HL-60/S4 treated with retinoic acid at 250 ng/mL for 4 days and 3 days (cell line): ENCODE results near the gene E2F8.

Source experiments
- in situ Hi-C: fragments of 300-500 bp; cut with MboI; formaldehyde crosslinking; loops from 2 replicates; pipeline ENCODE4 v1.7.0; 2022; ENCODE audit warnings: low sequenced_read_pairs

The E2F8 gene

DNA sequence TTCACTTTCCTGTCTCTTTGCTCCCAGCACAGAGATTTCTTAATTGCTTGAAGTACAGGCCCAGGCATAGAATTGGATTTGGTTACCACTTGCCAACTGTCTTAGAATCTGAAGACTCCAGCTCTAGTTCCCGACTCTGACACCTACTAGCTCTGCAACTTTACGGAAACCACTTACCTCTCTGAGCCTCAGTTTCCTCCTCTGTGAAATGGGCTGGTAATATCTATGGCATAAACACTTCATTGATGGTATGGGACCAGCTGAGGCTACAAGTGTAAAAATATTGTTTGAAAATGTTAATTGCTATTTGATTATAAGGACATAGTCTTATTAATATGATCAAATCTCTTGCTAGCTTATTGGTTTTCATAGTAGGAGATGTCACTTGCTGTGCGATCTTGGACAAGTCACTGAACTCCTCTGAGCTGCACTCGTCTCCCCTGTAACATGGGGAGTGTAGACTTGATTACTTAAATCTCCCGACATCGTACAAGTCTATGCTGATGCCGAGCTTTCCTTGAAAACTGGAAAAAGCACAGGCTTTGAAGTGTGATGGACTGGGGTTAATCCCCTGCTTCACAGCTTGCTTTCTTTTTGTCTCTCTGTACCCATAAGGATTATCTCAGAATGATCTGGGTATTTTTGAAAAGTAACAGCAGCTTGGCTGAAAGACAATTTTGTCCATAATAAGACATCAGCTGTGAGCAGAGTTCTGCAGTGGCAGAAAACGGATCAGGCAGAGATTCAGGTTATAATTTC, 11.8 kb upstream of the E2F8 start:
- in situ Hi-C loops: no loop called here

- in situ Hi-C loops: no loop called here
Observed at GRCh38 chr11:19251577-19251976, 10.8 kb upstream of the E2F8 start.

- in situ Hi-C loops: no loop called here
Observed at GRCh38 chr11:19246816-19247215, 6.1 kb upstream of the E2F8 start.

- in situ Hi-C loops: no loop called here
Observed at GRCh38 chr11:19245351-19245750, 4.6 kb upstream of the E2F8 start.

DNA sequence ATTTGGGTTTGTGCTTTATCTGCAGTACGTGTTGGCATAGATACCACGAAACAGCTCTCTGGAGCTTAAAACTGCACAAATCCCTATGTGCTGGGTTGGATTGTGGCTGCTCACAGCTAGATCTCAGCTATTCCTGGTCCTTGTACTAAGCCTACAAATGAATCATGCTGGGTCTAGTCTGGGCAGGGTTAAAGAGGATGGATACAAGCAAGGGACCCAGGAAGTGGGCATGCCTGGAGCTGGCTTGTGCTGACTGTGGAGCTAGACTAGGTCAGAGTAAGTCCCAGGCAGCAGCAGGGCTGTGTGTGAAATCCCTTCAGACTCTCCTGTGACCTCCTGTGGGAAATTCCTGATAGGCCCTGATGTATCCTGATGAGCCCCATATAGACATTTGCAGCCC, 3.9 kb upstream of the E2F8 start:
- in situ Hi-C loops: no loop called here

DNA sequence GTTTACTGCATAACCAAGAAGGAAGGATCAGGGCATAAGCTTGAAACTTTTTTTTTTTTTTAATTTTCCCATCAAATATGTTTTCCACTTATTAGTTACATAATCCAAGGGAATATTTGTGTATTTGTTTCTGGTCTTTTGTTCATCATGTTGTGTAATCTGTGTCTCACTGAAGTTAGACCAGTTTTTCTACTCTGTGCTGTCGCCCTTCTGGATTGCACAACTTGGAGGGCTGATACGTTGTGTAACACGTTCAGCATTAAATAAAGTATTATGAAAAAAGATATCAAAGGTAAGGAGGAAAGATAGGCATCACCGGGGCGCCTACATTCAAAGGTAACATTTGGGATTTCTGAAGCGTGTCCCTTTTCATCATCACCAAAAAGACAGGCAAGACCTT, 3.3 kb upstream of the E2F8 start:
- in situ Hi-C loops: no loop called here

GRCh38 chr11:19243613-19244012, 2.9 kb upstream of the E2F8 start:
- in situ Hi-C loops: no loop called here

DNA sequence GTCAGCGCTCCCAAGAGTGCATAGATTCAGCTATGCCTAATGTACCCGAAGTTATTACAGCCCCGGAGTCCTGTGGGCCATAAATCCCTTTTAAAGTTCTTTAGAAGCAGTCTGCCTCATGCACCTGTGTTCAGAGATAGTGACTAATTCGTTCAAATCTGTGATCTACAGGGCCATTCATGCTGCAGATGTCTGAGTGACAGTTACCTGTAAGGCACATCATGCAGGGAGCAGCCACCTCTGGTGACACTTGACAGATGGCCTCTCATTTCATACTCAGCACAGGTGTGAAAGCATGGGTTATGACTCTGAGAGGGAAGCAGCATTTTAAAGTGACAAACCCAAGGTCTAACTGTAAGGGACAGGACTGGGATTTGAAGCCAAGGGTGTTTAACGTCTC, 2.4 kb upstream of the E2F8 start:
- in situ Hi-C loops: no loop called here

DNA sequence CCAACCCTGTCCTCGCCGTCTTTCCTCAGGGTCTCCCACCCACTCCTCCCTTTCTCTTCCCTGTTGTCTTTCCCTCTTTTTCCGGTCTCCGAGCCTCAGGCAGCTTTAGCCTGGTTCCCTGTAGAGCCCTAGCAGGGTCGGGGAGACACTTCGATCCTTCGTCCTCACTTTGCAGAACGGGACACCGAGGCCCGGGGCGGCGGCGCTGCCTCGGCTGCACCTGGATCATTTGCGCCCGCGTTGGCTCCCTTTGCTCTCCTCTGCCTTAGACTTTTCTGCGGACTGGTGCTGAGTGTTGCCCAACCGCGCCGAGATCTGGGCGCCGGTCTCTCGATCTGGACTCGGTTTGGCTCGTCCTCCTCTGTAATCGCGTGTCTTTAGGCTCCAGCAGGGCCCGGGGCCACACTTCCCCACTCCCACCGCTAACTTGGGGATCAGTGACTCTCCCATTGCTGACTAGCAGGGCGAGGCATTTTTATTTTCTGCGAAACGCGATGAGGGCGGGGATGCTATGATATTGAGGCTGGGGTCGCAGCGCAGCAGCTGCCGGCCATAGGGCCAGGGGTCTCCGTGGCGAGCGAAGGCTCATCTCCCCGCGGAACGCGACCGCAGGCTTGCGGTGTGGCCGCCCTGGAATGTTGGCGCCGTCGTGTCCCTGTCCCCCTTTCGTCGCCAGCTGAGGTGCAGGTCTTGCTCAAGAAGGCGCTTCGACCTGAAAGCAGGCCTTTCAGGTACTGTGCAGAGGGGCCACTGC, 1.6 kb upstream of the E2F8 start:
- in situ Hi-C loops: no loop called here

GRCh38 chr11:19241260-19242178, 774 bp upstream of the E2F8 start:
- in situ Hi-C loops: no loop called here

GRCh38 chr11:19239039-19239438, 1.7 kb downstream of the E2F8 start:
- in situ Hi-C loops: no loop called here

- in situ Hi-C loops: no loop called here
Observed at GRCh38 chr11:19237813-19238212, 2.9 kb downstream of the E2F8 start.

GRCh38 chr11:19237381-19237780, 3.4 kb downstream of the E2F8 start:
- in situ Hi-C loops: no loop called here

DNA sequence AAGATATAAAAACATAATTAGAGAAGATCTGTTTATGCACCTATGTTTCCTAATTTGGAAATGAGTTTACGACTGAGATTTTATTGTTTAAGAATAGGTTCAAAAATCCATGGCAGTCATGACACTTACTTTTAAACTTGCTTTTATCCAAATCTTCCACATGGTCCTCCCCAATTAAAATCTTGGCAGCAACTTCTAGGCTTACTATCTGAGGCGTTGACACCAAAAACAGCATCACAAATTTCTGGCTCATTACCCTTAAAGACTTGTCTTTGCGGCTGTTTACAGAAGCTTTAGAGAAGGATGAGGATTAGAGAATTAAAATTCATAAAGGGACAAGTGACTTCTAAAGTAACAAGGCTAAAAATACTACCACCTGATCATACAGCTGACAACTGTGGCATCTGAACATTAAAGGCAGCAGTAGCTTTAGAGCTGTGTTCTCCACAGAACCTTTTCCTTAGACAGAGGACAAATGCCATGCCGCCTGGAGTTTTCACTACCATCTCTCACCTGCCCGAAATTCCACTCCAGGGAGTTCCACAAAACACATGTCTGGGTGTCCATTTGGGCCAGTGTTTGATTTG, 6.4 kb downstream of the E2F8 start:
- in situ Hi-C loops: no loop called here

DNA sequence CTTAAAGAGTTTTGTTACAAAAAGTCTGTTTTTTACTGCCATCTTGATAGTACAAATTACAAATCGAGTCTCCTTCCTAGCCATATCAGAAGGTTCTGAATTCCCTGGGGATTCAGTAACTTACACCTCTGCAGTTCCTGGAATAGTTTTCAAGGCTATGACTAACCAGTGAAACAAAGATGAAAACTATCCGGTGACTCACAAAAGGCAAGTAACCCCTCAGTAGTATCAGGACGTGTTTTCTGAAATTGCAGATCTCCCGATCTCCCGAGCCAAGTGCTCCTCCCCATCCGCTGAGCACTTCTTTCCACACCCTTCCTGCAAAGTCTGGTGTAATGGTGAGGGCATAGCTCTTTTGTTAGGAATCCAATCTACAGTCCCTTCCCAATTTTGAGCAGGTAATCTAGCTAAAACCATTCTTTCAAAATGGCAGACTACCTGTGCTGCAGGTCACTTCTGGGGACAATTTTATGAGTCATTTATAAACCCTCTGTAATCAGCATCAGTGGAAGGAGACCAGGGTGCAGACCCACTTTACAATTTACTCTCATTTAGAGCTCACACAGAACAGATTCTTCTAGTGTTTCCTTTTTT, 7.7 kb downstream of the E2F8 start:
- in situ Hi-C loops: no loop called here

DNA sequence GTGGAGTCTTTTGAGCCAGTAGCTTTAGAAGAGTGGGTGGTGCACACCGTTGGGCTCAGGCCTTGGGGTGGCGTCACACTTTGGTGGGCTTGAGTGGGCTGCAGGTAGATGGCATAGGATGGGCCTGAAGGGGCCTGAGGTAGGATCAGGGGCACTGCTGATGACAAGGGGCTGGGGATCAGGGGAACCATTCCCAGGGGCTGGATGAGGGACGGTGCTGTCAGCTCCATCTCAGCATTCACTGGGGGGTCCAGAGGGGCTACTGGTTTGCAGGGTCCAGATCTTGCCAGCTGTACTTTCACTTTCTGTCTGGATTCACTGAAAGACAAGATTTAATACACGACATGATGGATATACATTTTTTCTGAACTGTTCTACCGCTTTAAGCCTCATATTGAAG, 11.1 kb downstream of the E2F8 start:
- in situ Hi-C loops: no loop called here

- in situ Hi-C loops: no loop called here
Observed at GRCh38 chr11:19228968-19229367, 11.8 kb downstream of the E2F8 start.

- in situ Hi-C loops: no loop called here
Observed at GRCh38 chr11:19226378-19227195, 14.2 kb downstream of the E2F8 start.

DNA sequence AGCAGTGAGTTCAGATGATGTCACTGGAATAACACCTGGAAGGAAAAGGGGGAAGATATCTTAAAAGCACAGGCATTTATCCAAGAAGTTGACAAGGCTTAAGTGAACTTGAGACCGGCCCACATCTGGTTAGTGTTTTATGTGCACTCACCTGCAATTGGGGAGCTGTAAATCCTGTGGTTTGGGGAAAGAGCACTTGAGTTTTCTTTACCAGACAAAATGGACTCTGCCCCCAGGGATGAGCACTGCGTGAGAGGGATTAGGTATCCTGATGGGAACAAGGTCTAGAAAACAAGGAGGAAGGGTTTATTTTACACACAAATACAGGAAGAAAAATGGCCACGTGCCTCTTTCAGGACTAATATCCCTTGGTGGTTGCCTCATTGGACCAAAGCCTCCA, 15.2 kb downstream of the E2F8 start:
- in situ Hi-C loops: no loop called here

DNA sequence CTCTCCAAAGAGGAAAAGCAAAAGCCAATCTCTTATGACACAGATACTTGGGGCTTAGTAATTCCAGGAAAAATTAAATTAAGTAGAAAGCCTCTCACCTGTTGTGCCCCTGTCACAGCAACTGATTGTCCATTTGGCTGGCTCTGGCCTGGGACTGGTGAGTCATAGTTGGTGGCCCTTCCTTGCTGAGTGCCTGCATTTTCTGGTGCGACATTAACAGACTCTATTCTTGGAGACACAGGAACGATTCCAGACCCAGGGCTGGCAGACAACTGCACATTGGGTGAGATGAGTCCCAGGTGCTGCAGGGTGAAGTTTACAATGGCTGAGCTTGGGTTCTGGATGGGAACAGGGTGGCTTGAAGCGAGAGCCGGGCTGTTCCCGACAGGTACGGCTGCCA, 15.6 kb downstream of the E2F8 start:
- in situ Hi-C loops: no loop called here
